Neural progenitor cell (in vitro differentiated cells): ENCODE measurements around the gene KCNQ1. TPM values are rescaled to one million over a fixed set of nuclear protein-coding genes. Genes with fewer than 3 reads are reported as not detected.

Experiments used
- DNase-seq: peaks from one replicate; pipeline ENCODE4 v3.0.0-alpha.2; 2016; ENCODE audit warnings: low spot score
- H2AFZ ChIP-seq: fragments of 200-600 bp; sonication (generic); replicated peaks from 2 replicates; pipeline ENCODE4 v1.6.1; 2016; ENCODE audit warnings: antibody characterized with exemption
- H3F3A ChIP-seq: fragments of 200-600 bp; sonication (generic); 2 replicates; pipeline ENCODE4 v1.6.1; 2016; ENCODE audit warnings: antibody characterized with exemption, low read depth
- H3K27ac ChIP-seq: fragments of 200-600 bp; sonication (generic); 2 replicates; pipeline ENCODE4 v1.5.1; 2016; ENCODE audit warnings: mild to moderate bottlenecking
- H3K27me3 ChIP-seq: fragments of 200-600 bp; sonication (generic); 2 replicates; pipeline ENCODE4 v1.6.1; 2016; ENCODE audit warnings: mild to moderate bottlenecking, moderate library complexity
- H3K36me3 ChIP-seq: fragments of 200-600 bp; sonication (generic); 2 replicates; pipeline ENCODE4 v1.5.1; 2016
- H3K4me1 ChIP-seq: fragments of 200-600 bp; sonication (generic); 2 replicates; pipeline ENCODE4 v1.6.1; 2016; ENCODE audit warnings: mixed run types
- H3K4me2 ChIP-seq: fragments of 200-600 bp; sonication (generic); 2 replicates; pipeline ENCODE4 v1.6.1; 2016
- H3K4me3 ChIP-seq: fragments of 200-600 bp; sonication (generic); 2 replicates; pipeline ENCODE4 v1.5.1; 2016
- H3K79me2 ChIP-seq: fragments of 200-600 bp; sonication (generic); 2 replicates; pipeline ENCODE4 v1.6.1; 2016; ENCODE audit warnings: low read depth
- H3K9ac ChIP-seq: fragments of 200-600 bp; sonication (generic); 2 replicates; pipeline ENCODE4 v1.6.1; 2016
- H3K9me3 ChIP-seq: fragments of 200-600 bp; sonication (generic); 2 replicates; pipeline ENCODE4 v1.5.1; 2016; ENCODE audit warnings: low read depth
- H4K20me1 ChIP-seq: fragments of 200-600 bp; sonication (generic); 2 replicates; pipeline ENCODE4 v1.6.1; 2016; ENCODE audit warnings: low read depth
- H3K27ac Mint-ChIP-seq: 3 replicates; pipeline ENCODE4 v1.8.0; 2021; ENCODE audit warnings: mixed read lengths
- H3K27me3 Mint-ChIP-seq: 2 replicates; pipeline ENCODE4 v1.8.0; 2022; ENCODE audit warnings: low read depth, mild to moderate bottlenecking, inconsistent platforms, moderate library complexity, mixed read lengths; ENCODE audit not compliant: insufficient read depth
- H3K36me3 Mint-ChIP-seq: 3 replicates; pipeline ENCODE4 v1.8.0; 2021; ENCODE audit warnings: mixed read lengths
- H3K4me1 Mint-ChIP-seq: 3 replicates; pipeline ENCODE4 v1.8.0; 2021; ENCODE audit warnings: mixed read lengths
- H3K4me3 Mint-ChIP-seq: 3 replicates; pipeline ENCODE4 v1.8.0; 2021; ENCODE audit warnings: mild to moderate bottlenecking, moderate library complexity, mixed read lengths
- H3K9me3 Mint-ChIP-seq: 3 replicates; pipeline ENCODE4 v1.8.0; 2020; ENCODE audit warnings: mixed read lengths
- CTCF ChIP-seq: fragments of 200-600 bp; sonication (generic); IDR thresholded peaks from 2 replicates; pipeline ENCODE4 v1.5.1; 2017; ENCODE audit warnings: antibody characterized with exemption, mild to moderate bottlenecking
- EZH2 ChIP-seq: fragments of 200-600 bp; sonication (generic); IDR thresholded peaks from 2 replicates; pipeline ENCODE4 v1.6.1; 2017; ENCODE audit warnings: antibody characterized with exemption, mild to moderate bottlenecking, moderate library complexity
- EZH2phosphoT487 ChIP-seq: fragments of 200-600 bp; sonication (generic); IDR thresholded peaks from 2 replicates; pipeline ENCODE4 v1.6.1; 2017; ENCODE audit warnings: antibody characterized with exemption
- total RNA-seq: library from RNA; depleted of rRNA; stranded (reverse); fragments of >200 nt; gene quantifications from 2 replicates; pipeline ENCODE4 v1.2.3, GENCODE V29; 2015; ENCODE audit warnings: low replicate concordance

The KCNQ1 gene
- total RNA-seq, 1 donor from 2014 or later, result 0.11 TPM

GRCh38 chr11:2669634-2670469 lies 225.0 kb downstream of the KCNQ1 start:
- Mint-ChIP-seq H3K27me3 (peaks cover 13% of the 10 kb centered on the region), H3K9me3 (peaks cover 5% of the 10 kb centered on the region), H3K4me1 (peaks cover 3% of the 10 kb centered on the region), H3K36me3 (peaks cover 17% of the 10 kb centered on the region), H3K27ac (peak overlapping the region; percentile 72), H3K4me3 (no peak overlapping the region)
- TF ChIP-seq EZH2 (no peak), EZH2phosphoT487 (no peak), CTCF (no peak)
- H3K4me3 ChIP-seq, result no peak overlapping the region
- no peaks in the 10 kb centered on the region for H4K20me1 ChIP-seq
- no peaks in the 10 kb centered on the region for H3K9me3 ChIP-seq
- DNase-seq, result no peak
- no peaks in the 10 kb centered on the region for H3F3A ChIP-seq
- H3K4me1 ChIP-seq, result peaks cover 14% of the 10 kb centered on the region
- H2AFZ ChIP-seq, result no peak overlapping the region
- H3K79me2 ChIP-seq, result no peaks in the 10 kb centered on the region
- H3K27me3 ChIP-seq, result no peaks in the 10 kb centered on the region
- H3K27ac ChIP-seq, result no peak overlapping the region
- H3K9ac ChIP-seq, result no peak overlapping the region
- H3K36me3 ChIP-seq, result no peaks in the 10 kb centered on the region
- H3K4me2 ChIP-seq, result no peak overlapping the region

- no peak overlapping the region for H3K4me3 ChIP-seq
- no peaks in the 10 kb centered on the region for H3K36me3 ChIP-seq
- H3K4me2 ChIP-seq, result no peak overlapping the region
- peaks cover 2% of the 10 kb centered on the region for H4K20me1 ChIP-seq
- peaks cover 5% of the 10 kb centered on the region for H3K9me3 Mint-ChIP-seq
- H3K27me3 ChIP-seq, result no peaks in the 10 kb centered on the region
- no peak overlapping the region for H3K9ac ChIP-seq
- peaks cover 17% of the 10 kb centered on the region for H3K36me3 Mint-ChIP-seq
- peaks cover 4% of the 10 kb centered on the region for H3K4me1 Mint-ChIP-seq
- H3K4me3 Mint-ChIP-seq, result peak overlapping the region; percentile 34
- peaks cover 13% of the 10 kb centered on the region for H3K27me3 Mint-ChIP-seq
- no peak overlapping the region for H2AFZ ChIP-seq
- H3K79me2 ChIP-seq, result no peaks in the 10 kb centered on the region
- H3K4me1 ChIP-seq, result peaks cover 22% of the 10 kb centered on the region
- no peak for DNase-seq
- H3K27ac ChIP-seq, result no peak overlapping the region
- no peaks in the 10 kb centered on the region for H3F3A ChIP-seq
- H3K9me3 ChIP-seq, result no peaks in the 10 kb centered on the region
- TF ChIP-seq EZH2 (no peak), CTCF (no peak), EZH2phosphoT487 (no peak)
- no peak overlapping the region for H3K27ac Mint-ChIP-seq
Measured at GRCh38 chr11:2670541-2671100, 225.8 kb downstream of the KCNQ1 start.

GRCh38 chr11:2671748-2672147 lies 226.9 kb downstream of the KCNQ1 start:
- Mint-ChIP-seq H3K36me3 (peaks cover 17% of the 10 kb centered on the region), H3K4me1 (peaks cover 4% of the 10 kb centered on the region), H3K27me3 (peaks cover 10% of the 10 kb centered on the region), H3K4me3 (no peak overlapping the region), H3K9me3 (peaks cover 5% of the 10 kb centered on the region), H3K27ac (no peak overlapping the region)
- Histone ChIP-seq H3K79me2 (no peaks in the 10 kb centered on the region), H3K36me3 (no peaks in the 10 kb centered on the region), H2AFZ (no peak overlapping the region), H3F3A (no peaks in the 10 kb centered on the region), H3K4me2 (no peak overlapping the region), H3K27ac (no peak overlapping the region), H3K4me3 (no peak overlapping the region), H3K4me1 (peaks cover 22% of the 10 kb centered on the region), H4K20me1 (peaks cover 12% of the 10 kb centered on the region), H3K27me3 (no peaks in the 10 kb centered on the region), H3K9ac (no peak overlapping the region), H3K9me3 (no peaks in the 10 kb centered on the region)
- DNase-seq, result no peak
- TF ChIP-seq CTCF, result no peak
- TF ChIP-seq EZH2, result no peak
- no peak for TF ChIP-seq EZH2phosphoT487
